Fibroblast of villous mesenchyme (primary cell): ENCODE measurements around the gene KCNQ5. TPM values are rescaled to one million over a fixed set of nuclear protein-coding genes. Genes with fewer than 3 reads are reported as not detected.

Experiments
- DNase-seq: peaks from one replicate; pipeline ENCODE4 v3.0.0-alpha.2; 2010; ENCODE audit warnings: low read depth
- H3K4me3 ChIP-seq: 2 replicates; pipeline ENCODE4 v1.5.1; 2011; ENCODE audit warnings: low read depth, mild to moderate bottlenecking, low read length
- total RNA-seq: library from RNA; depleted of rRNA; stranded (reverse); fragments of >200 nt; gene quantifications from 2 replicates; pipeline ENCODE4 v1.2.3, GENCODE V29; 2012
- TF ChIP-seq, protein P1 (sequence below): IDR thresholded peaks from 2 replicates; pipeline ENCODE4 v1.5.1; 2012; ENCODE audit warnings: low read depth, mild to moderate bottlenecking, low read length; ENCODE audit not compliant: insufficient read depth

Gene KCNQ5
- total RNA-seq, 1 donor: 0.86 TPM

DNA sequence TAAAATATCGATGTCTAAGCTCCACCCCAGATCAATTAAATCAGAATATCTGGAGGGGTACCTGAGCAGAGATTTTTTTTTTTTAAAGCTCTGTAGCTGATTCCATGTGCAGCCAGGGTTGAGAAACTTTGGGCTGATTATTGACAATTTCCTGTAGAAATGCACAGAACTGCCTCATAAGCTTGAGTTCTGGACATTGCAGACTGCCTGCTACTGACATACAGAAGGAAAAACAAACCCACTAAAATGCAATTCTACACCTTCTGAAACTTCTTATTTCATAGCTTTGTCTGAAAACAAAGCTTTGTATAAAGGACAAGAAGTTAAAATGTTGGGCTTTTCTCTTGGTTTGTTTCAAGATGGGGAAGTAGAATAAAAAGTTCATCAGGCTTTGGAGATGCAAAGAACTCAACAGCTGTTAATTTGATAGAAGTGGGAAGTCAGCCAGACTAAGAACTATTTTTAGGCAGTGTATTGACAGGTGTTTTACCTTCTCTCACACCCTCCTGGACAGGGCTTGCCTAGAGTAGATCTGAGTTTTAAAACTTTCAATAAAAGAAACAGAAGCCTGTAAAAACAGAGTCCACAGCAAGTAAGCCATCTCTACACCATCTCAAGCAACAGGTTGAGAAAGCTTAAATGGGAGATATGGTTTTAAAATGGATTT, 147.7 kb downstream of the KCNQ5 start:
- TF ChIP-seq, protein P1, sequence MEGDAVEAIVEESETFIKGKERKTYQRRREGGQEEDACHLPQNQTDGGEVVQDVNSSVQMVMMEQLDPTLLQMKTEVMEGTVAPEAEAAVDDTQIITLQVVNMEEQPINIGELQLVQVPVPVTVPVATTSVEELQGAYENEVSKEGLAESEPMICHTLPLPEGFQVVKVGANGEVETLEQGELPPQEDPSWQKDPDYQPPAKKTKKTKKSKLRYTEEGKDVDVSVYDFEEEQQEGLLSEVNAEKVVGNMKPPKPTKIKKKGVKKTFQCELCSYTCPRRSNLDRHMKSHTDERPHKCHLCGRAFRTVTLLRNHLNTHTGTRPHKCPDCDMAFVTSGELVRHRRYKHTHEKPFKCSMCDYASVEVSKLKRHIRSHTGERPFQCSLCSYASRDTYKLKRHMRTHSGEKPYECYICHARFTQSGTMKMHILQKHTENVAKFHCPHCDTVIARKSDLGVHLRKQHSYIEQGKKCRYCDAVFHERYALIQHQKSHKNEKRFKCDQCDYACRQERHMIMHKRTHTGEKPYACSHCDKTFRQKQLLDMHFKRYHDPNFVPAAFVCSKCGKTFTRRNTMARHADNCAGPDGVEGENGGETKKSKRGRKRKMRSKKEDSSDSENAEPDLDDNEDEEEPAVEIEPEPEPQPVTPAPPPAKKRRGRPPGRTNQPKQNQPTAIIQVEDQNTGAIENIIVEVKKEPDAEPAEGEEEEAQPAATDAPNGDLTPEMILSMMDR: no peak
- no peak overlapping the region for H3K4me3 ChIP-seq
- no peak for DNase-seq

DNA sequence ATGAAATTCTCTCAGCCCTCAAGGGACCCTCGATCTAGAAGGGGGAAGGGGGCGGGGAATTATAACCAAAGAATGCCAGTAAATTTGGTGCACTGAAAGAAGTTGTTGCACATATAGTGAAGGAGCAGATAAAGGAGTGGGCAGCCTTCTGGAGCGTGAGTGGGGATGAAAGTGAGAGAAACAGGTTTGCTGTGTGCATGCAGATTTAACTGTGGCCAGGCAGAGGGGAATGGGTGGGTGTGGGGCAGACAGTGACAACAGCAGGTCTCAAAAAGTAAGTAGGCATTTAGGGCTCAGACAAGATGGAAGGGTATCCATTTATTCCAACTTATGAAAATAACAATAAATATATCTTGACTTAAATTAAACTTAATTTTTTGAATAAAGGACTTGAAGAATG, 149.1 kb downstream of the KCNQ5 start:
- TF ChIP-seq, protein P1: no peak
- no peak for DNase-seq
- H3K4me3 ChIP-seq: no peak overlapping the region

DNA sequence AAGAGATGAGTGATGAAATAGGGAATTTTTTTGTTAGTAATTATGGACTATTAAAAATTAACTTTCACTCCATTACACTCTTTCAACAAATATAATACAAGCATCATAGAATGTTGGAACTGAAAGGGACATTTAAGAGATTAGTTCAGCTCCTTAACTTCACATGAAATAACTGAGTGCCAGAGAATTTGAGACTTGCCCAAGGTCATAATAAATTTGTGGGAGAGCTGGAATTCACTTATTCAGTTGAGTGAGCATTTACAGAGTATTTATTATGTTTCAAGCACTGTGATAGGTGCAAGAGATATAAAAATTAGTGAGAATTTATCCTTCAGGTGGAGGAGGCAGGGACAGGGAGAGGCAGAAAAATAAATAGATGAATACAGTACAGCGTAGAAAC, 154.6 kb downstream of the KCNQ5 start:
- DNase-seq: no peak
- H3K4me3 ChIP-seq: no peak overlapping the region
- TF ChIP-seq, protein P1: no peak

DNA sequence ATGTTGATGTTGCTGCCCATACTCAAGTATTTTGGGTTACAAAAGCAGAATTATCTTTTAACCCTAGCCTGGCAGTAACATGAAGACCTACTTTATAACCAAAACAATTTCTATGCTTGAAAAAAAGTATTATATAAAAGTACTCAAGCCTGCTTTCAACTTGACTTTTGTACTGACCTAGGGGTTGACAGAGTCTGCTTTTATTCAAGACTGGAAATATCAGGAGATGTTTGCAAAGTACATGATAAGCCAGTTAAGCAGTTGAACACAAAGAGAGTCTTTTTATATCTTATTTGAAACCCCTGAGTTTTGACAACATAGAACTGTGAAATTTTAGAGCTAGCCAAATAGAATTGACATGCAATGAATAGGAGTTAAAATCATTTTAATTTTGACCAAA, 159.8 kb downstream of the KCNQ5 start:
- no peak for DNase-seq
- TF ChIP-seq, protein P1: no peak
- no peak overlapping the region for H3K4me3 ChIP-seq

DNA sequence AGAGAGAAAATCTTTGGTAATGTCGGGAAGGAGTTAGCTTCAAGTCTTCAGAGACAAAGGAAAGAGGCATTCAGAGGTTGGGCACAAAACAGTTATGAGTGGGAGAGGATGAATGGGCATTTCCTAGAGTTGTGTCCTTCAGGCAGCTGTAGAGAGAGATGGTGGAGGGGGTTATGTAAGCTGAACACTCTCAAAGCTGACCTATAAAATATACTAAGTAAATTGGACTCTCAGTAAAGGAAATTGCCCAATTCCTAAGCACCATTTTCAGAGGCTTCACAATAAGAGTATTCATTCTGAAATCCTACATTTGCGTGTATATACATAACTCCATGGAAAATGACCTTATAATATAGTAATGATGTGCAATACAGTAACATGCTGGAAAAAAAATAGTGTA, 161.2 kb downstream of the KCNQ5 start:
- no peak for DNase-seq
- TF ChIP-seq, protein P1: no peak

DNA sequence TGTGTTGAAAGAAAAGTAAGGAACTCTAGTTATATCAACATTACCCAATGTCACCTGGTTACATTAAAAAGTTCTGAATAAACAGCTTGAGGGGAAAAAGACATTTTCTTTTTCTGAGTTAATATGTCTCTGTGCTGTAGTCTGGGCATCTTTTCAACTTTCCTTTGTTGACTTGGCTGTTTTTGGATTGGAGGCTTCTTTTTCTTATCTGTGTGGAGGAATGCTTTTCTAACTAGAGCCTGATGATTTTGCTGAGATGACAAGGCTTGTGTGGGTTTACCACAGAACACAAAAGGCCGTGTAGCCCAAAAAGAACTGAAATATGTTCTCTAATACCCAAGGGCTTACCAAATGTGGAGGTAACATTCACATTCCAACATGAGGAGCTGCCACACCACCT, 161.8 kb downstream of the KCNQ5 start:
- TF ChIP-seq, protein P1: no peak
- no peak for DNase-seq

More for the DNA sequence above, 161.2 kb downstream of the KCNQ5 start:
- H3K4me3 ChIP-seq: no peak overlapping the region

DNA sequence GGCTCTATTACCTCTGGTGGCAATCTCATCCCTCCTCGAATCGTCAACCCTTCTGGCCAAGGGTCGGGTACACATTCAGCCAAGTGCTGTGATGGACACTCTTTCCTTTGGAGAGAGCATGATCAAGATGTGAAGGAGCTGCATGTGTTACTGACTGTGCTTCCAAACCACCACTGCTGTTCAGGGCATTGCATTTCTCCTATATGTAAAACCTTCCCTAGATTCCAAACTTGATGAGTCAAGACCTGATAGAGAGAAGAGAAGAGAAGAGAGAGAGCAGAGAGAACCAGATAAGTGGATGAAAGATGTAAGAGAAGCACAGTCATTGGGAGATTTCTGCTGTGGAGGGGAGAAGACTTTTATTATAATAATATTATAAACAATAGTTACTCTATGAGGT, 162.2 kb downstream of the KCNQ5 start:
- H3K4me3 ChIP-seq: no peak overlapping the region
- TF ChIP-seq, protein P1: no peak
- no peak for DNase-seq

More for the DNA sequence above, 161.8 kb downstream of the KCNQ5 start:
- no peak overlapping the region for H3K4me3 ChIP-seq
